ENCODE measurements around the gene ARL11.

DNA sequence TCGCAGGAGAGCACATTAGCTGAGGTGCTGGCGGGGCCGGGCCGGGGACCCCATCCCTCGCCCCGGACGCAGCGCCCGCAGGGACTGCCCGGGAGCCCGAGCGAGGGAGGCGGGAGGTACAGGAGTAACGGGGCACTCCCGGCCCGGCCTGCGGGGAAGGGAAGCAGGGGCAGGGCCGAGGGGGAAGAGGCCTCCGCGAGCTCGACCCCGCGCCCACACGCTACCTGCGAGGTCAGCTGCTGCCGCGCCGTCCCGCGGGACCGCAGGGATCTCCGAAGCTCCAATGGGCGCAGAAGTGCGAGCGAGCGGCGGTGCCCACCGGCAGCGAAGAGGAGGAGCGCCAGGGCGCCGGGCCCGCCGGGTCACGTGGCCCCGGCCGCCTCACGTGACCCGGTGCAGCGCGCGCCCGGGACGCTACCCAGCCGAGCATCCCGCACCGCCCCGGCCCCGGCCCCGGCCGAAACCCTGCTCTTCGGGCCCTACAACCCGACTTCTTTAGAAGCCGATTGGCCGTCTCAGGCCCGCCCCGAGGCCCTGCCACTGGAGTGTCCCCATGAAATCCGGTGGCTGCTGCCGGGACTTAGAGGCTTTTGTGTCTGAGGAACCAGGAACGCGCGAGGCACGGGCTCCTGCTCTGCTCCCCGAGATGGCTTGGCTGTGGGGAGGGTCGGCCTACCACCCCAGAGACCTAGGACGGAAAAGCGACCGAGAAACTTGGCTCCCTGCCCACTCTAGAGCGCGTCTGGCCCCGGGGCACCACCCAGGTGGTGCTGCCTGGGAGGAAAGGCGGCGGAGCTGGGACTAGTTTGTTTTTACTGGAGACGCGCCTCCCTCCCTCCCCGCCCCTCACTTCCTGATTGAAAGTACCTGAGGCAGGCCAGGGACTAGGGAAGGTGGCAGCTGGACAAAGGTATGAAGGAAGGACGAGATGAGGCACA, 42.8 kb upstream of the ARL11 start, which contains the start of gene RCBTB1:
- TF ChIP-seq, protein P1, sequence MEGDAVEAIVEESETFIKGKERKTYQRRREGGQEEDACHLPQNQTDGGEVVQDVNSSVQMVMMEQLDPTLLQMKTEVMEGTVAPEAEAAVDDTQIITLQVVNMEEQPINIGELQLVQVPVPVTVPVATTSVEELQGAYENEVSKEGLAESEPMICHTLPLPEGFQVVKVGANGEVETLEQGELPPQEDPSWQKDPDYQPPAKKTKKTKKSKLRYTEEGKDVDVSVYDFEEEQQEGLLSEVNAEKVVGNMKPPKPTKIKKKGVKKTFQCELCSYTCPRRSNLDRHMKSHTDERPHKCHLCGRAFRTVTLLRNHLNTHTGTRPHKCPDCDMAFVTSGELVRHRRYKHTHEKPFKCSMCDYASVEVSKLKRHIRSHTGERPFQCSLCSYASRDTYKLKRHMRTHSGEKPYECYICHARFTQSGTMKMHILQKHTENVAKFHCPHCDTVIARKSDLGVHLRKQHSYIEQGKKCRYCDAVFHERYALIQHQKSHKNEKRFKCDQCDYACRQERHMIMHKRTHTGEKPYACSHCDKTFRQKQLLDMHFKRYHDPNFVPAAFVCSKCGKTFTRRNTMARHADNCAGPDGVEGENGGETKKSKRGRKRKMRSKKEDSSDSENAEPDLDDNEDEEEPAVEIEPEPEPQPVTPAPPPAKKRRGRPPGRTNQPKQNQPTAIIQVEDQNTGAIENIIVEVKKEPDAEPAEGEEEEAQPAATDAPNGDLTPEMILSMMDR (conservative IDR thresholded peaks at IDR 0.05 in 1 of 2, IDR thresholded peaks at IDR 0.05 in 1 of 2; ENCODE audit: low read depth in 1 of 2, low read length in 2 of 2) = no peak
- no peak for TF ChIP-seq EZH2 (IDR thresholded peaks at IDR 0.05; ENCODE audit: low read length, missing control alignments)
